Measurements from ENCODE around the gene CYSTM1. TPM values are rescaled to one million over a fixed set of nuclear protein-coding genes. Genes with fewer than 3 reads are reported as not detected.

Gene CYSTM1
- total and polyA plus RNA-seq, 10 donors: 25.8 to 78.3 (median 38.3) TPM

GRCh38 chr5:140181002-140181483, 6.1 kb downstream of the CYSTM1 start:
- intact Hi-C loops (cut with DNase I; ENCODE audit: low total_unique reads): no loop called here
- H3K9me3 ChIP-seq: no peaks in the 10 kb centered on the region
- H3K4me3 ChIP-seq: peak overlapping the region in 2 of 8 donors; percentile 5 to 24
- peak overlapping the region in 7 of 8 donors; percentile 18 to 66 (median 52) for H3K27ac ChIP-seq
- DNase-seq: no peak
- H3K4me1 ChIP-seq: peaks cover 8 to 72% (median 38%) of the 10 kb centered on the region in 6 donors
- TF ChIP-seq POLR2A (IDR thresholded peaks at IDR 0.05) (no peak), POLR2AphosphoS5 (IDR thresholded peaks at IDR 0.05) (no peak)
- TF ChIP-seq, protein P1, sequence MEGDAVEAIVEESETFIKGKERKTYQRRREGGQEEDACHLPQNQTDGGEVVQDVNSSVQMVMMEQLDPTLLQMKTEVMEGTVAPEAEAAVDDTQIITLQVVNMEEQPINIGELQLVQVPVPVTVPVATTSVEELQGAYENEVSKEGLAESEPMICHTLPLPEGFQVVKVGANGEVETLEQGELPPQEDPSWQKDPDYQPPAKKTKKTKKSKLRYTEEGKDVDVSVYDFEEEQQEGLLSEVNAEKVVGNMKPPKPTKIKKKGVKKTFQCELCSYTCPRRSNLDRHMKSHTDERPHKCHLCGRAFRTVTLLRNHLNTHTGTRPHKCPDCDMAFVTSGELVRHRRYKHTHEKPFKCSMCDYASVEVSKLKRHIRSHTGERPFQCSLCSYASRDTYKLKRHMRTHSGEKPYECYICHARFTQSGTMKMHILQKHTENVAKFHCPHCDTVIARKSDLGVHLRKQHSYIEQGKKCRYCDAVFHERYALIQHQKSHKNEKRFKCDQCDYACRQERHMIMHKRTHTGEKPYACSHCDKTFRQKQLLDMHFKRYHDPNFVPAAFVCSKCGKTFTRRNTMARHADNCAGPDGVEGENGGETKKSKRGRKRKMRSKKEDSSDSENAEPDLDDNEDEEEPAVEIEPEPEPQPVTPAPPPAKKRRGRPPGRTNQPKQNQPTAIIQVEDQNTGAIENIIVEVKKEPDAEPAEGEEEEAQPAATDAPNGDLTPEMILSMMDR (IDR thresholded peaks at IDR 0.05 in 8 of 11, conservative IDR thresholded peaks at IDR 0.05 in 3 of 11): no peak
- H3K36me3 ChIP-seq: no peaks in the 10 kb centered on the region
- H3K27me3 ChIP-seq (replicated peaks in 1 of 7): no peaks in the 10 kb centered on the region
- WGBS, 5 donors: 35 to 52% (median 46%) methylated on average over 5 of the region's 5 CpGs

DNA sequence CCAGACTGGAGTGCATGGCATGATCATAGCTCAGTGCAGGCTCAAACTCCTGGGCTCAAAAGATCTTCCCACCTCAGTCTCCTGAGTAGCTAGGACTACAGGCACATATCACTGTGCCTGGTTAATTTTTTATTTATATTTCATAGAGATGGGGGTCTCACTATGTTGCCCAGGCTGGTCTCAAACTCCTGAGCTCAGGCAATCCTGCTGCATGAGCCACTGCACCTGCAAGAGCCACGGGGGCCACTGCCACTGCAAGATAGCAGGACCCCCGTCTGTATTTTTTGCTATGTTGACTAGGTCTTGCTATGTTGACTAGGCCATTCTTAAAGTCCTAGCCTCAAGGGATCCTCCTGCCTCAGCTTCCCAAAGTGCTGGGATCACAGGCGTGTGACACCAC, 6.5 kb downstream of the CYSTM1 start:
- DNase-seq: no peak
- intact Hi-C loops (cut with DNase I; ENCODE audit: low total_unique reads): no loop called here
- Histone ChIP-seq H3K36me3 (no peaks in the 10 kb centered on the region), H3K9me3 (no peaks in the 10 kb centered on the region), H3K4me1 (peaks cover 8 to 72% (median 33%) of the 10 kb centered on the region in 6 donors), H3K27ac (peak overlapping the region in 6 of 8 donors; percentile 18 to 66 (median 50)), H3K27me3 (replicated peaks in 1 of 7) (no peaks in the 10 kb centered on the region), H3K4me3 (no peak overlapping the region)
- 87 to 95% (median 91%) methylated on average over 3 of the region's 3 CpGs for WGBS, 5 donors
- TF ChIP-seq, protein P1 (IDR thresholded peaks at IDR 0.05 in 8 of 11, conservative IDR thresholded peaks at IDR 0.05 in 3 of 11): no peak
- no peak for TF ChIP-seq POLR2AphosphoS5 (IDR thresholded peaks at IDR 0.05)
- TF ChIP-seq POLR2A (IDR thresholded peaks at IDR 0.05): no peak

GRCh38 chr5:140182075-140182711, 7.2 kb downstream of the CYSTM1 start:
- TF ChIP-seq, protein P1 (IDR thresholded peaks at IDR 0.05 in 8 of 11, conservative IDR thresholded peaks at IDR 0.05 in 3 of 11): no peak
- TF ChIP-seq POLR2AphosphoS5 (IDR thresholded peaks at IDR 0.05) (no peak), POLR2A (IDR thresholded peaks at IDR 0.05) (no peak)
- H3K36me3 ChIP-seq: no peaks in the 10 kb centered on the region
- H3K27ac ChIP-seq: peak overlapping the region in 7 of 8 donors; percentile 4 to 63 (median 26)
- WGBS, 5 donors: 81 to 96% (median 83%) methylated on average over 2 of the region's 2 CpGs
- H3K9me3 ChIP-seq: no peaks in the 10 kb centered on the region
- H3K27me3 ChIP-seq (replicated peaks in 1 of 7): no peaks in the 10 kb centered on the region
- H3K4me1 ChIP-seq: peaks cover 8 to 69% (median 30%) of the 10 kb centered on the region in 6 donors
- intact Hi-C loops (cut with DNase I; ENCODE audit: low total_unique reads): no loop called here
- no peak overlapping the region for H3K4me3 ChIP-seq
- DNase-seq: no peak

DNA sequence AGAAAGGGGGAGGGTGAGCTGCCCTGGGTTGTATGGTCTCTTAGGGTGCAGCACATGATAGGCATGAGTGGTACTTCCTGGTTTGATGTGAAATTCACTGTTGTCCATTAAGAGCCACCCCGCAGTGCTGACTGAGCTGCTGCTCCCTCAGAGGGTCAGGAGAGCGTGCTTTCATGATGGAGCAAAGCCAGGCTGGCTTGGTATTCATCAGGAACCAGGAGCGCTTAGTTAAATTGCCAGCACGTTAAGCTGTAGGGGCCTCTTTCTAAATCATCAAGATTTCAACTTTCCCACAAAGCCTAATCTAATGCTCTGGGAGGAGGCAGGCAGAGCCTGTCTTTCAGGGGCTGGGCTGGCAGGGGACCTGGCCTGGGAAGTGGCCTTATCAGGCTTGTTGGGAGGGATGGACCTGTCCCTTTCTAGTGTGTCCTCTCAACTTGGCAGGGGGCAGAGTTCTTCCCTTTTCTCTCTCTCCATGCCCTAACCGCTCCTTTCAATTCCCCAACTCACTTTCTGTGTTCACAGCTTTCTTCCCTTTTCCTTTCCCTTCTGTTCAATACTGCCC, 7.9 kb downstream of the CYSTM1 start:
- Histone ChIP-seq H3K4me1 (peaks cover 8 to 62% (median 28%) of the 10 kb centered on the region in 6 donors), H3K27ac (peak overlapping the region; percentile 5 to 63 (median 42)), H3K9me3 (no peaks in the 10 kb centered on the region), H3K27me3 (replicated peaks in 1 of 7) (no peaks in the 10 kb centered on the region), H3K4me3 (no peak overlapping the region), H3K36me3 (no peaks in the 10 kb centered on the region)
- TF ChIP-seq POLR2AphosphoS5 (IDR thresholded peaks at IDR 0.05): peak in 1 of 3 donors; percentile 27
- TF ChIP-seq, protein P1 (IDR thresholded peaks at IDR 0.05 in 8 of 11, conservative IDR thresholded peaks at IDR 0.05 in 3 of 11): no peak
- intact Hi-C loops (cut with DNase I; ENCODE audit: low total_unique reads): no loop called here
- 62 to 79% (median 71%) methylated on average over 4 to 5 of the region's 5 CpGs for WGBS, 5 donors
- DNase-seq: no peak
